ENCODE results near the gene USP24. TPM values are rescaled to one million over a fixed set of nuclear protein-coding genes. Genes with fewer than 3 reads are reported as not detected.

The USP24 gene, protein sequence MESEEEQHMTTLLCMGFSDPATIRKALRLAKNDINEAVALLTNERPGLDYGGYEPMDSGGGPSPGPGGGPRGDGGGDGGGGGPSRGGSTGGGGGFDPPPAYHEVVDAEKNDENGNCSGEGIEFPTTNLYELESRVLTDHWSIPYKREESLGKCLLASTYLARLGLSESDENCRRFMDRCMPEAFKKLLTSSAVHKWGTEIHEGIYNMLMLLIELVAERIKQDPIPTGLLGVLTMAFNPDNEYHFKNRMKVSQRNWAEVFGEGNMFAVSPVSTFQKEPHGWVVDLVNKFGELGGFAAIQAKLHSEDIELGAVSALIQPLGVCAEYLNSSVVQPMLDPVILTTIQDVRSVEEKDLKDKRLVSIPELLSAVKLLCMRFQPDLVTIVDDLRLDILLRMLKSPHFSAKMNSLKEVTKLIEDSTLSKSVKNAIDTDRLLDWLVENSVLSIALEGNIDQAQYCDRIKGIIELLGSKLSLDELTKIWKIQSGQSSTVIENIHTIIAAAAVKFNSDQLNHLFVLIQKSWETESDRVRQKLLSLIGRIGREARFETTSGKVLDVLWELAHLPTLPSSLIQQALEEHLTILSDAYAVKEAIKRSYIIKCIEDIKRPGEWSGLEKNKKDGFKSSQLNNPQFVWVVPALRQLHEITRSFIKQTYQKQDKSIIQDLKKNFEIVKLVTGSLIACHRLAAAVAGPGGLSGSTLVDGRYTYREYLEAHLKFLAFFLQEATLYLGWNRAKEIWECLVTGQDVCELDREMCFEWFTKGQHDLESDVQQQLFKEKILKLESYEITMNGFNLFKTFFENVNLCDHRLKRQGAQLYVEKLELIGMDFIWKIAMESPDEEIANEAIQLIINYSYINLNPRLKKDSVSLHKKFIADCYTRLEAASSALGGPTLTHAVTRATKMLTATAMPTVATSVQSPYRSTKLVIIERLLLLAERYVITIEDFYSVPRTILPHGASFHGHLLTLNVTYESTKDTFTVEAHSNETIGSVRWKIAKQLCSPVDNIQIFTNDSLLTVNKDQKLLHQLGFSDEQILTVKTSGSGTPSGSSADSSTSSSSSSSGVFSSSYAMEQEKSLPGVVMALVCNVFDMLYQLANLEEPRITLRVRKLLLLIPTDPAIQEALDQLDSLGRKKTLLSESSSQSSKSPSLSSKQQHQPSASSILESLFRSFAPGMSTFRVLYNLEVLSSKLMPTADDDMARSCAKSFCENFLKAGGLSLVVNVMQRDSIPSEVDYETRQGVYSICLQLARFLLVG (N-terminal part only)
- 25.2 and 28.7 TPM in 2 replicates for total RNA-seq

DNA sequence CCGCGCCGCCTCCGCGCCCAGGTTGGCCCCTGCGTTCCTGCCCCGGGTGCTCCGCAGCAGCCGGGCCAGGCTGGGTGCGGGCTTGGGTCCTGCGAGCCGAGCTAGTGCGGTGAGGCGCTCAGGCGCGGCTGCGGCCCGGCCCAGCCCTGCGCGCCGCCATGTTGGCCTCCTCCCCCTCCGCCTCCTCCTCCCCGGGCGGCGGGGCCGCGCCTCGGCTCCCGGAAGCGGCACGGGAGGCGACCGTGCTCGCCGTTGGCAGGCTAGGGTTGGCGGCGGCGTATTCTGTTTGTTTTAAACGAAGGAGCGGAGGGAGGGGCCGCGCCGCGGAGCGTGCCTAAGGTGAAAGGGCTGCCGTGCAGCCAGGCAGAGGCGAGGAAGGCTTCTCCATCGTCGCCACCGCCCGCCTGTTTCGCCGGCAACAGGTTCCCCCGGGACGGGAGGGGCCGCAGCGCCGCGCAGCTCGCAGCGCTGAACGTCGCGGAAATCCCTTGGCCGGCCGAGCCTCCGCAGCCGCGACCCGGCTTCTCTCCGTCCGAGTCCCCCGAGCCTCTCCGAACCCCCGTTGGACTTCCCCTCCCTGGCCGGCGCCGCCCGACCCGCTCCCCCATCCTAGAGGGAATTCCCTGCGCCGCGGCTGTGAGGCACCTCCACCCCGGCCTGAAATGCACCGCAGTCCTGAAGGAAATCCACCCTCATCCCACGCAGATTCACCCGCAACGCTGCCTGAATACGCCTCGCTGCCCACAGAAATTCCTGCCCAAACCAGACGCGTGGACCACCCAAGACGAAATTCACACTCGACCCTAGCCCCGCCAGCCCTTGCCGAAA lies at the start of gene USP24:
Gene USP24, minus strand, starts transcription at position 171 of the 828 bp plus-strand sequence. CDS start 251 bp downstream, outside the sequence.

DNA sequence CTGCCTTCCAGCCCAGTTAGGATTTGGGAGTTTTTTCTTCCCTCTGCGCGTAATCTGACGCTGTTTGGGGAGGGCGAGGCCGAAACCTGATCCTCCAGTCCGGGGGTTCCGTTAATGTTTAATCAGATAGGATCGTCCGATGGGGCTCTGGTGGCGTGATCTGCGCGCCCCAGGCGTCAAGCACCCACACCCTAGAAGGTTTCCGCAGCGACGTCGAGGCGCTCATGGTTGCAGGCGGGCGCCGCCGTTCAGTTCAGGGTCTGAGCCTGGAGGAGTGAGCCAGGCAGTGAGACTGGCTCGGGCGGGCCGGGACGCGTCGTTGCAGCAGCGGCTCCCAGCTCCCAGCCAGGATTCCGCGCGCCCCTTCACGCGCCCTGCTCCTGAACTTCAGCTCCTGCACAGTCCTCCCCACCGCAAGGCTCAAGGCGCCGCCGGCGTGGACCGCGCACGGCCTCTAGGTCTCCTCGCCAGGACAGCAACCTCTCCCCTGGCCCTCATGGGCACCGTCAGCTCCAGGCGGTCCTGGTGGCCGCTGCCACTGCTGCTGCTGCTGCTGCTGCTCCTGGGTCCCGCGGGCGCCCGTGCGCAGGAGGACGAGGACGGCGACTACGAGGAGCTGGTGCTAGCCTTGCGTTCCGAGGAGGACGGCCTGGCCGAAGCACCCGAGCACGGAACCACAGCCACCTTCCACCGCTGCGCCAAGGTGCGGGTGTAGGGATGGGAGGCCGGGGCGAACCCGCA lies 175.7 kb downstream of the USP24 start, which contains the start of gene PCSK9:
Gene PCSK9, plus strand, starts transcription at position 207 of the 741 bp plus-strand sequence. Its CDS starts 290 bp downstream, at position 497.

Small RNAs within 50 kb of the gene (small RNA-seq; reads per million reads assigned to genes)
- gene MIR4422, result 1.4 reads per million, percentile 69 among the genes with 10 or more reads in this experiment

Other genes with a start within 250 kb of the USP24 start
- gene TMEM61, start 234.7 kb downstream of the USP24 start, total RNA-seq, result not detected in 2 replicates
- not detected in 2 replicates for gene BSND, start 216.4 kb downstream of the USP24 start, total RNA-seq
- under 0.01 and 3.5 TPM in 2 replicates for gene PCSK9, start 175.8 kb downstream of the USP24 start, total RNA-seq

Measured in placental epithelial cell (primary cell).